ENCODE measurements around the gene FAR2. TPM values are rescaled to one million over a fixed set of nuclear protein-coding genes. Genes with fewer than 3 reads are reported as not detected.

FAR2 gene
- total RNA-seq, 6 donors from 2014 or later = 6.0 to 25.7 (median 15.9) TPM

DNA sequence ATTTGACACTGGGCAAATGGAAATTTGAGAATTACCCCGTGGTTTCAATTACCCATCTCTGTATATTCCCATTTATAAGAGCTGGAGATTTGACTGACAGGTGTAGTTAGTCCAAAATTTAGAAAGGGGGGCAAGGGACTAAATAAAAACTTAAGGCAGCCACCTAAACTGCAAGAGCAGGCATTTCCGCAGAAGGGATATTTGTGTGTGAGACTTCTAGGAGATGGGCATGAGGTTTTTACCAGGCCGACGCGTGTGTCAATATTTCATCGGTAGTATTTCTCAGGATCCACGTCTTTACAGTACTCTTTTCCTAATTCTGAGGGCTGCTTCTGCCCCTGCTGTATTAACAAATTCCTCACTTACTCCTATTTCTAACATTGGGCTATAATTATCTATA, 1.4 kb downstream of the FAR2 start:
- DNase-seq (no peak), ATAC-seq (ENCODE audit: low FRiP score in 2 of 2) (no peak)
- Histone ChIP-seq H3K9me3 (no peaks in the 10 kb centered on the region), H3K27ac (peak overlapping the region in 1 of 4 donors; percentile 89), H3K36me3 (no peaks in the 10 kb centered on the region), H3K4me3 (peak overlapping the region in 2 of 4 donors; percentile 69 to 81), H3K4me1 (peaks cover 9 to 43% (median 36%) of the 10 kb centered on the region in 4 donors), H3K27me3 (no peaks in the 10 kb centered on the region)
- TF ChIP-seq, protein P1, sequence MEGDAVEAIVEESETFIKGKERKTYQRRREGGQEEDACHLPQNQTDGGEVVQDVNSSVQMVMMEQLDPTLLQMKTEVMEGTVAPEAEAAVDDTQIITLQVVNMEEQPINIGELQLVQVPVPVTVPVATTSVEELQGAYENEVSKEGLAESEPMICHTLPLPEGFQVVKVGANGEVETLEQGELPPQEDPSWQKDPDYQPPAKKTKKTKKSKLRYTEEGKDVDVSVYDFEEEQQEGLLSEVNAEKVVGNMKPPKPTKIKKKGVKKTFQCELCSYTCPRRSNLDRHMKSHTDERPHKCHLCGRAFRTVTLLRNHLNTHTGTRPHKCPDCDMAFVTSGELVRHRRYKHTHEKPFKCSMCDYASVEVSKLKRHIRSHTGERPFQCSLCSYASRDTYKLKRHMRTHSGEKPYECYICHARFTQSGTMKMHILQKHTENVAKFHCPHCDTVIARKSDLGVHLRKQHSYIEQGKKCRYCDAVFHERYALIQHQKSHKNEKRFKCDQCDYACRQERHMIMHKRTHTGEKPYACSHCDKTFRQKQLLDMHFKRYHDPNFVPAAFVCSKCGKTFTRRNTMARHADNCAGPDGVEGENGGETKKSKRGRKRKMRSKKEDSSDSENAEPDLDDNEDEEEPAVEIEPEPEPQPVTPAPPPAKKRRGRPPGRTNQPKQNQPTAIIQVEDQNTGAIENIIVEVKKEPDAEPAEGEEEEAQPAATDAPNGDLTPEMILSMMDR (IDR thresholded peaks at IDR 0.05) = no peak
- TF ChIP-seq POLR2AphosphoS5 (IDR thresholded peaks at IDR 0.05) (no peak), POLR2A (IDR thresholded peaks at IDR 0.05) (no peak), EP300 (IDR thresholded peaks at IDR 0.05) (no peak)
- 77% methylated on average over 7 of the region's 7 CpGs for WGBS, 2 donors

DNA sequence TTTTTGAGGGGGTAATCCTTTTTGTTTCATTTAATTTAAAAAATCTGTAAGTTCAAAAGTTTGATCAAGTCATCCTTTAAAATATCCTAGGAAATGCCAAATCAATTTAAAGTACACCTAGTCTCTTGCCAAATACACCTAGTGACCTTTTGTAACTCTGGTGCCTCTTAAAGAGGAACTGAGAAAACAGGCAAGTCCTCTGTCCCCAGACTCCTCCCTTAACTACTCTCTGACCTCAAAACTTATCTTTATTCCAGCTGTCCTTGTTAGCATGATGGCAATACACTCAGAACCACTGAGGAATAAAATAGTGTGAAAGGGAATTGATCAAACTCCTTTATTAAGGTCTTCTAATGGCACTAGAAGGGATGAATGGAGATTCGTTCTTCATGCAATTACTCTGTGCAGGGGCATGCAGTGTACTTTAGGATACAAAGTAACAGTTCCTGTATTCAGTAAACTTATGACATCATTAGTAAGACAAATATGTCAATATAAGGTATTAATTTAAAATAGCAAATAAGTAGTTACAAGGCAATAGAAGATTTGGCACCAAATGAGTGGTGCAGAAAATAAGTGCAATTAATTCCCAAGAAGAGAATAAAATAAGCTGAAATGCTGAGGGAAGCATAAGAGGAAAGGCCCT, 3.3 kb downstream of the FAR2 start:
- 62 to 63% methylated on average over 1 of the region's 1 CpG for WGBS, 2 donors
- Histone ChIP-seq H3K27me3 (no peaks in the 10 kb centered on the region), H3K27ac (peak overlapping the region; percentile 2 to 54 (median 19)), H3K4me3 (no peak overlapping the region), H3K4me1 (peaks cover 9 to 43% (median 37%) of the 10 kb centered on the region in 4 donors), H3K36me3 (no peaks in the 10 kb centered on the region), H3K9me3 (no peaks in the 10 kb centered on the region)
- TF ChIP-seq, protein P1 (IDR thresholded peaks at IDR 0.05) = no peak
- TF ChIP-seq POLR2AphosphoS5 (IDR thresholded peaks at IDR 0.05) = no peak
- TF ChIP-seq EP300 (IDR thresholded peaks at IDR 0.05) = no peak
- TF ChIP-seq POLR2A (IDR thresholded peaks at IDR 0.05) = no peak
- DNase-seq (no peak), ATAC-seq (ENCODE audit: low FRiP score in 2 of 2) (peak in 1 of 2 donors; percentile 29)

DNA sequence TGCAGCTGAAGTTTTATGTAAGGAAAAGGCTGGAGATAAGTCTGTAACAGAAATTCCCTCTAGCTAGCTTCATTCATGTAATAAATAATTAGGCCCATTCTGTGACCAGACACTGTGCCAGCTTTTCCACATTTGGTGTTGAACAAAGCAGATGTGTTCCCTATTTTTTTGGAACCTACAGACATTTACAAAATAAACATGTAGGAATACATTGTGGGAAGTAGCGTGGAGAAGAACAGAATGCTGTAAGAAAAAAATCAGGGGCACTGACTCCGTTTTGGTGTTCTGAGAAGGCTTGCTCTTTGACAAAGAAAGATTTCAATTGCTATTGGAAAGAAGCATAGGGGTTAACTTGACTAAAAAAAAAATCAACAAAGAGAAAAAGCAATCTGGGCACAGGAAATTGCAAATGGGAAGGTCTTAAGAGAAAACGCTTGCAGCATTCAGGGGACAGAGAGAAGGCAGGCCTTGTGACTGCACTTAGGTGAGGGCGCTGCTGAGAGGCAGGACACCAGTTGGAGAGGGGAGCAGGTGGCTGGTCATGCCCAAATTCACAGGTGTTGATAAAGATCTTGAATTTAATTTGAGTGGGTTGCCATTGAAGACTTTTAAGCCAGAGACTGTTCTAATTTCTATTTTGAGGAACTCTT, 4.0 kb downstream of the FAR2 start:
- ATAC-seq (ENCODE audit: low FRiP score in 2 of 2) = no peak
- DNase-seq = no peak
- TF ChIP-seq POLR2A (IDR thresholded peaks at IDR 0.05) (no peak), POLR2AphosphoS5 (IDR thresholded peaks at IDR 0.05) (no peak), EP300 (IDR thresholded peaks at IDR 0.05) (no peak)
- TF ChIP-seq, protein P1 (IDR thresholded peaks at IDR 0.05) = no peak
- Histone ChIP-seq H3K36me3 (no peaks in the 10 kb centered on the region), H3K4me1 (peaks cover 9 to 48% (median 38%) of the 10 kb centered on the region in 4 donors), H3K27me3 (no peaks in the 10 kb centered on the region), H3K27ac (peak overlapping the region; percentile 2 to 54 (median 19)), H3K9me3 (no peaks in the 10 kb centered on the region), H3K4me3 (no peak overlapping the region)
- 53 to 62% methylated on average over 4 of the region's 4 CpGs for WGBS, 2 donors

DNA sequence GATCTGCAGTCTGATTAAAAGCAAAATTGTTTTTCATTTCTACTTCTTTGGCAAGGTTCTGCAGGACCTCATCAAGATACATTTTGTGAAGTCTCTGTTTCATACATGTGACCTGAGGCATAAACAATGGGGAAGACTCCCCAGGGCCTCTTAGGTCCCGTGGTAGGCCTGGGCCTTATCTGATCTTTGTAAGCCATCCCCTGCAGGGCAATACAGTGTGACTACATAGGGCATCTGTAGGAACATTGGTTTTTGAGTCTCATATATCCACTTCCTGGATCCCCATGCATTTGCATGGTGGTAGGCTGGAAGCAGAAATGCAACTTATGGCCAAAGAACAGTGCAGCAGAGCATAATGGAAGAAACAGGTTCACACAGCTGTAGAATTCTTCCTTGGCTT, 6.0 kb downstream of the FAR2 start:
- no peak overlapping the region for H3K27ac ChIP-seq
- ATAC-seq (ENCODE audit: low FRiP score in 2 of 2) (no peak), DNase-seq (no peak)
- H3K4me3 ChIP-seq = no peak overlapping the region
- H3K9me3 ChIP-seq = no peaks in the 10 kb centered on the region
- H3K27me3 ChIP-seq = no peaks in the 10 kb centered on the region
- H3K4me1 ChIP-seq = peaks cover 9 to 39% (median 34%) of the 10 kb centered on the region in 4 donors
- H3K36me3 ChIP-seq = no peaks in the 10 kb centered on the region
- TF ChIP-seq EP300 (IDR thresholded peaks at IDR 0.05) (no peak), POLR2AphosphoS5 (IDR thresholded peaks at IDR 0.05) (no peak), POLR2A (IDR thresholded peaks at IDR 0.05) (no peak)
- TF ChIP-seq, protein P1 (IDR thresholded peaks at IDR 0.05) = no peak
- 67 to 69% methylated on average over 1 of the region's 1 CpG for WGBS, 2 donors

Measured in upper lobe of left lung (tissue), 6 donors.